Measurements from ENCODE around the gene NLRC3.

DNA sequence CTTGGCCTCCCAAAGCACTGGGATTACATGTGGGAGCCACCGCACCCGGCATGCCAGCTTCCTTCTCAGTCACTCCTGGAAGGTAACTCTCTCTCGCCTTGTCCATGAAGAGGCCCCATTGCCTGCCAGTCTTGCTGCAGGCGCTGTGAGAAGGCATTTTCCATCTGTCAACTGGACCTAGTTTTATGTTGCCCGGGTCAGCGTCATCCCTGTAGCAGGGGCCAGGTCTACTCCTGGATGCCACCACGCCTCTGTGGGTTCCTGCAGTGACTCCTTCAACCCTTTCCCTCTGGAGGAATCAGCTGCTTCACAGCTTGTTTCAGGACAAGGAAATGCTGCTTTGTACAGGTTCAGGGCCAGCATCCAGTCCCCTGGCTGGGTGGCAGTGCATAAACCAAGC lies 2.6 kb upstream of the NLRC3 start:
- TF ChIP-seq EZH2 (IDR thresholded peaks at IDR 0.05; ENCODE audit: insufficient read depth, poor library complexity, severe bottlenecking) (no peak), EZH2phosphoT487 (IDR thresholded peaks at IDR 0.05; ENCODE audit: insufficient read depth, low read depth) (no peak)
